C4-2B (cell line): ENCODE data around the gene ABCA9.

Experiments used
- ZFX ChIP-seq: fragments of 450-650 bp; IDR thresholded peaks from 2 replicates; pipeline ENCODE4 v1.6.1; 2017
- TF ChIP-seq, protein P1 (sequence below): fragments of 450-650 bp; conservative IDR thresholded peaks from 2 replicates; pipeline ENCODE4 v1.5.1; 2017; ENCODE audit warnings: mild to moderate bottlenecking

DNA sequence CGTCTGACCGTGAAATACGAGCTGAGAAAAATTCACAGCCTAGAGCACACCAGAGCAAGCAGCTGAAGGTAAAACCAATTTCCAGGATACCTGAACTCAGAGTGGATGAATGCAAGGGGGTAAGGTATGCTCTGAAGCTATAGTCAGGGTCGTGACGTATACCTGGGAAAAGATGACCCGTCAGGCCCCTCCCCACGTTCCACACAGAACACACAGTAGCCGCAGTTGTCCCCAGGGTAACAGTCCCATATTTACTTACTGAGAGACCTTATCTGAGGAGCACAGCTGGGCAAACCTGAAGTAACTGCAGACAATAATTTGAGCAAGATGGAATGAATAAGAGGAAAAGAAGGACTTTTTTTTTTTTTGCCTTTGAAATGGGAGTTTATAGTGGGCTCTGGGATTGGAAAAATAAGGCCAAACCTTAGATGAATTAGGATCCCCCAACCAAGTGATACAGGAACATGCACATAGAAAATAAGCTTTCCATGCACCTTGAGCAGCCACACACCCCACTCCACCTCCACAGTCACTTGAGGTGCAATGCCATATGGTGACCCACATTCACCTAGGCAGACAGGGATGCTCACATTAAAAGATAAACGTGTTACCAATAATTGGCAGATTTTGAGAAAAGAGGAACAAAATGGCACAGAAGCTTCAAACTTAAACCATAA, 43.0 kb upstream of the ABCA9 start:
- TF ChIP-seq, protein P1, sequence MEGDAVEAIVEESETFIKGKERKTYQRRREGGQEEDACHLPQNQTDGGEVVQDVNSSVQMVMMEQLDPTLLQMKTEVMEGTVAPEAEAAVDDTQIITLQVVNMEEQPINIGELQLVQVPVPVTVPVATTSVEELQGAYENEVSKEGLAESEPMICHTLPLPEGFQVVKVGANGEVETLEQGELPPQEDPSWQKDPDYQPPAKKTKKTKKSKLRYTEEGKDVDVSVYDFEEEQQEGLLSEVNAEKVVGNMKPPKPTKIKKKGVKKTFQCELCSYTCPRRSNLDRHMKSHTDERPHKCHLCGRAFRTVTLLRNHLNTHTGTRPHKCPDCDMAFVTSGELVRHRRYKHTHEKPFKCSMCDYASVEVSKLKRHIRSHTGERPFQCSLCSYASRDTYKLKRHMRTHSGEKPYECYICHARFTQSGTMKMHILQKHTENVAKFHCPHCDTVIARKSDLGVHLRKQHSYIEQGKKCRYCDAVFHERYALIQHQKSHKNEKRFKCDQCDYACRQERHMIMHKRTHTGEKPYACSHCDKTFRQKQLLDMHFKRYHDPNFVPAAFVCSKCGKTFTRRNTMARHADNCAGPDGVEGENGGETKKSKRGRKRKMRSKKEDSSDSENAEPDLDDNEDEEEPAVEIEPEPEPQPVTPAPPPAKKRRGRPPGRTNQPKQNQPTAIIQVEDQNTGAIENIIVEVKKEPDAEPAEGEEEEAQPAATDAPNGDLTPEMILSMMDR: no peak
- no peak for TF ChIP-seq ZFX
